PFSK-1 (cell line): ENCODE measurements around the gene BABAM2.

Experiments used
- FOXP2 ChIP-seq: optimal IDR thresholded peaks from 2 replicates; pipeline ENCODE3; 2011; ENCODE audit warnings: borderline replicate concordance, control low read depth, inconsistent platforms; ENCODE audit not compliant: insufficient read depth; ENCODE audit errors: extremely low read length, extremely low read depth
- POLR2AphosphoS5 ChIP-seq: IDR thresholded peaks from 2 replicates; pipeline ENCODE4 v1.6.1; 2012; ENCODE audit warnings: low read depth, mild to moderate bottlenecking, control low read depth, low read length, moderate library complexity
- SIN3A ChIP-seq: IDR thresholded peaks from 2 replicates; pipeline ENCODE4 v1.6.1; 2012; ENCODE audit warnings: mild to moderate bottlenecking, low read length, moderate library complexity, borderline replicate concordance; ENCODE audit not compliant: insufficient read depth
- TAF1 ChIP-seq: IDR thresholded peaks from 2 replicates; pipeline ENCODE4 v1.6.1; 2012; ENCODE audit warnings: low read length, control low read depth, borderline replicate concordance; ENCODE audit not compliant: insufficient read depth
- TF ChIP-seq, protein P1 (sequence below), 2 experiments: IDR thresholded peaks; 2 replicates each; pipeline versions ENCODE4 v1.6.1 to v1.8.0; 2011 to 2012; ENCODE audit warnings: low read depth in 2 of 2, low read length in 2 of 2, control low read depth in 1 of 2, inconsistent platforms in 1 of 2, mild to moderate bottlenecking in 1 of 2, moderate library complexity in 1 of 2; ENCODE audit not compliant: insufficient read depth in 1 of 2

DNA sequence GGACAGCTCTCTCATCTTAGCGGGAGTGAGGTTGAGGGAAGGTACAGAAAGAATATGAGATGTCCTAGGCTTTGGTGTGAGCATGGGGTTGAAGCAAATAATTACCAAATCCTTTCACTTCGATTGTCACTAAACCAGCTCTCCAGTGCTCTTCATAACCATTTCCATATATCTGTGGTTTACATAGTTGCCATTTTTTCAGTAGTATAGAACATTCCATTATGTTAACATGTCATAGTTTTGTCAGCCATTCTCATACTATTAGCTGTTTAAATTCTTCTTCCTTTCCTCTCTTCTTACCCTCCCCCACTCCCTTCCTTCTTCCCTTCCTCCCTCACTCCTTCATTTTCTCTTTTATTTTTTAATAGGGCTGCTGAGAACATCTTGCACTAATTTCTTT lies 205.9 kb downstream of the BABAM2 start:
- TF ChIP-seq POLR2AphosphoS5: no peak
- no peak for TF ChIP-seq TAF1
- TF ChIP-seq SIN3A: no peak
- TF ChIP-seq FOXP2: no peak
- TF ChIP-seq, protein P1, sequence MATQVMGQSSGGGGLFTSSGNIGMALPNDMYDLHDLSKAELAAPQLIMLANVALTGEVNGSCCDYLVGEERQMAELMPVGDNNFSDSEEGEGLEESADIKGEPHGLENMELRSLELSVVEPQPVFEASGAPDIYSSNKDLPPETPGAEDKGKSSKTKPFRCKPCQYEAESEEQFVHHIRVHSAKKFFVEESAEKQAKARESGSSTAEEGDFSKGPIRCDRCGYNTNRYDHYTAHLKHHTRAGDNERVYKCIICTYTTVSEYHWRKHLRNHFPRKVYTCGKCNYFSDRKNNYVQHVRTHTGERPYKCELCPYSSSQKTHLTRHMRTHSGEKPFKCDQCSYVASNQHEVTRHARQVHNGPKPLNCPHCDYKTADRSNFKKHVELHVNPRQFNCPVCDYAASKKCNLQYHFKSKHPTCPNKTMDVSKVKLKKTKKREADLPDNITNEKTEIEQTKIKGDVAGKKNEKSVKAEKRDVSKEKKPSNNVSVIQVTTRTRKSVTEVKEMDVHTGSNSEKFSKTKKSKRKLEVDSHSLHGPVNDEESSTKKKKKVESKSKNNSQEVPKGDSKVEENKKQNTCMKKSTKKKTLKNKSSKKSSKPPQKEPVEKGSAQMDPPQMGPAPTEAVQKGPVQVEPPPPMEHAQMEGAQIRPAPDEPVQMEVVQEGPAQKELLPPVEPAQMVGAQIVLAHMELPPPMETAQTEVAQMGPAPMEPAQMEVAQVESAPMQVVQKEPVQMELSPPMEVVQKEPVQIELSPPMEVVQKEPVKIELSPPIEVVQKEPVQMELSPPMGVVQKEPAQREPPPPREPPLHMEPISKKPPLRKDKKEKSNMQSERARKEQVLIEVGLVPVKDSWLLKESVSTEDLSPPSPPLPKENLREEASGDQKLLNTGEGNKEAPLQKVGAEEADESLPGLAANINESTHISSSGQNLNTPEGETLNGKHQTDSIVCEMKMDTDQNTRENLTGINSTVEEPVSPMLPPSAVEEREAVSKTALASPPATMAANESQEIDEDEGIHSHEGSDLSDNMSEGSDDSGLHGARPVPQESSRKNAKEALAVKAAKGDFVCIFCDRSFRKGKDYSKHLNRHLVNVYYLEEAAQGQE (IDR thresholded peaks at IDR 0.05; ENCODE audit: insufficient read depth in 1 of 2, low read depth in 2 of 2, low read length in 2 of 2): no peak
